Neuronal stem cell (in vitro differentiated cells): ENCODE measurements around the gene CDC27.
"Not testable (repeated sequence)": the region's sequence is repeated elsewhere in the genome, so short reads cannot be mapped to it uniquely, and the experiment has no call there.

ENCODE experiments used
- DNase-seq: peaks from one replicate; pipeline ENCODE4 v3.0.0-alpha.2; 2013; ENCODE audit warnings: low spot score
- H2AFZ ChIP-seq: one replicate; pipeline ENCODE4 v1.6.1; 2013; ENCODE audit warnings: mild to moderate bottlenecking, low read length, inconsistent platforms
- H2AK5ac ChIP-seq: 2 replicates; pipeline ENCODE4 v1.6.1; 2013; ENCODE audit warnings: low read depth, mild to moderate bottlenecking, inconsistent platforms, low read length, moderate library complexity, mixed read lengths
- H2BK120ac ChIP-seq: 2 replicates; pipeline ENCODE4 v1.6.1; 2013; ENCODE audit warnings: low read depth, mild to moderate bottlenecking, inconsistent platforms, low read length, moderate library complexity, mixed read lengths
- H2BK12ac ChIP-seq: one replicate; pipeline ENCODE4 v1.6.1; 2013; ENCODE audit warnings: low read length, inconsistent platforms
- H2BK15ac ChIP-seq: 2 replicates; pipeline ENCODE4 v1.6.1; 2013; ENCODE audit warnings: mild to moderate bottlenecking, low read length, inconsistent platforms, mixed read lengths
- H2BK5ac ChIP-seq: one replicate; pipeline ENCODE4 v1.6.1; 2013; ENCODE audit warnings: inconsistent platforms, mild to moderate bottlenecking, low read length, moderate library complexity
- H3K14ac ChIP-seq: one replicate; pipeline ENCODE4 v1.6.1; 2013; ENCODE audit warnings: low read length, inconsistent platforms
- H3K18ac ChIP-seq: 2 replicates; pipeline ENCODE4 v1.6.1; 2013; ENCODE audit warnings: low read length, inconsistent platforms
- H3K23ac ChIP-seq: 2 replicates; pipeline ENCODE4 v1.6.1; 2013; ENCODE audit warnings: low read depth, mild to moderate bottlenecking, mixed read lengths, low read length, inconsistent platforms; ENCODE audit not compliant: poor library complexity
- H3K27ac ChIP-seq: replicated peaks from 3 replicates; pipeline ENCODE4 v1.5.1; 2013; ENCODE audit warnings: low read length, inconsistent platforms
- H3K27me3 ChIP-seq, 3 experiments: 2 replicates each; pipeline ENCODE4 v1.6.1; 2013; ENCODE audit warnings: low read length in 3 of 3, mild to moderate bottlenecking in 2 of 3, inconsistent platforms in 1 of 3, low read depth in 1 of 3, mixed read lengths in 1 of 3, moderate library complexity in 1 of 3; ENCODE audit not compliant: control insufficient read depth in 3 of 3, insufficient read depth in 3 of 3
- H3K36me3 ChIP-seq, 2 donors: replicated peaks in 1 of 2; 2 replicates each; pipeline ENCODE4 v1.6.1; 2013; ENCODE audit warnings: low read length in 2 of 2; ENCODE audit not compliant: control insufficient read depth in 2 of 2, insufficient read depth in 2 of 2
- H3K4ac ChIP-seq: 2 replicates; pipeline ENCODE4 v1.6.1; 2013; ENCODE audit warnings: inconsistent platforms, mild to moderate bottlenecking, low read length, moderate library complexity
- H3K4me1 ChIP-seq, 2 donors: 1 replicate in 1 of 2; 2 replicates in 1 of 2; pipeline ENCODE4 v1.6.1; 2013; ENCODE audit warnings: low read length in 2 of 2, low read depth in 1 of 2; ENCODE audit not compliant: control insufficient read depth in 2 of 2, insufficient read depth in 1 of 2
- H3K4me2 ChIP-seq: one replicate; pipeline ENCODE4 v1.6.1; 2013; ENCODE audit warnings: mild to moderate bottlenecking, low read length, inconsistent platforms; ENCODE audit not compliant: insufficient read depth, poor library complexity, severe bottlenecking
- H3K4me3 ChIP-seq, 2 donors: 2 replicates each; pipeline ENCODE4 v1.5.1; 2013; ENCODE audit warnings: low read length in 2 of 2, mild to moderate bottlenecking in 2 of 2, inconsistent platforms in 1 of 2, moderate library complexity in 1 of 2
- H3K79me1 ChIP-seq: one replicate; pipeline ENCODE4 v1.6.1; 2013; ENCODE audit warnings: low read depth, mild to moderate bottlenecking, inconsistent platforms, low read length, moderate library complexity
- H3K9ac ChIP-seq: one replicate; pipeline ENCODE4 v1.6.1; 2013; ENCODE audit warnings: mild to moderate bottlenecking, low read depth, low read length, inconsistent platforms; ENCODE audit not compliant: poor library complexity
- H3K9me3 ChIP-seq, 2 donors: replicated peaks in 1 of 2; 2 replicates each; pipeline versions ENCODE3 to v1.6.1; 2013; ENCODE audit warnings: low read length in 2 of 2, mild to moderate bottlenecking in 2 of 2, inconsistent platforms in 1 of 2, low read depth in 1 of 2, mixed read lengths in 1 of 2, moderate library complexity in 1 of 2; ENCODE audit not compliant: control insufficient read depth in 2 of 2, insufficient read depth in 1 of 2
- H4K8ac ChIP-seq: one replicate; pipeline ENCODE4 v1.6.1; 2013; ENCODE audit warnings: low read depth, mild to moderate bottlenecking, inconsistent platforms, low read length, moderate library complexity
- H4K91ac ChIP-seq: one replicate; pipeline ENCODE4 v1.6.1; 2013; ENCODE audit warnings: low read length, low read depth, mild to moderate bottlenecking, inconsistent platforms; ENCODE audit not compliant: poor library complexity
- WGBS, 2 donors: extraction: QIAGEN DNeasy Blood & Tissue Kit; methylation state at CpG; one replicate each; pipeline ENCODE4 v1.1.7; 2013; ENCODE audit warnings: missing lambda C conversion rate in 2 of 2, mixed read lengths in 1 of 2; ENCODE audit not compliant: insufficient read length in 2 of 2, insufficient replicate concordance in 1 of 2; ENCODE audit errors: extremely low coverage in 2 of 2; 5-methylcytosine and 5-hydroxymethylcytosine counted together

Gene CDC27

GRCh38 chr17:47216821-47217220, 27.7 kb upstream of the CDC27 start:
- H3K4me1 ChIP-seq = peaks cover 5 to 12% of the 10 kb centered on the region in 2 donors
- not testable (repeated sequence) for H3K18ac ChIP-seq, H3K23ac ChIP-seq, H3K36me3 ChIP-seq, H2AK5ac ChIP-seq, H3K79me1 ChIP-seq, H3K14ac ChIP-seq, DNase-seq, H4K8ac ChIP-seq, H2BK120ac ChIP-seq, H2BK15ac ChIP-seq, H2AFZ ChIP-seq, H3K27ac ChIP-seq, H3K4me2 ChIP-seq, H2BK5ac ChIP-seq, H3K9me3 ChIP-seq, H3K4ac ChIP-seq, H3K4me3 ChIP-seq, H2BK12ac ChIP-seq, H4K91ac ChIP-seq, H3K9ac ChIP-seq
- no CpG with 5 or more reads among the region's 4 CpGs for WGBS, 2 donors
- H3K27me3 ChIP-seq = peaks cover 0 to 15% (median 0%) of the 10 kb centered on the region in 3 experiments

DNA sequence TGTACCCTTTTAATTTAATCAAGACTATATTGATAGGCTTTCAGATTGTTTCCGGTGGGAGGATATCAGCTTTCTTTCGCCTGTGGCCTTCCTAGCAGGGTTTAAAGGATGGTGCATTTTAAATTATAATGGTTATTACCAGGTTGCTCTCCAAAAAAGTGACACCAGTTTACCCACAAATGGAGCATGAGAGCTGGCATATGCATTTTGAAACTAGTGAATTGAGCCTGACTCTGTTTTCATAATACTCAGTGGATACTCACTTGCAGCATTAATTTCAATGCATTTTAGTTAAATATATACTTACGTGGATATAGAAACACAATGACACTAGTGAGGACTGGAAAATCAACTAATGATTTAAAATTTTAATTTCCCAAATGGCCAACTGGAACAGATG, 25.8 kb upstream of the CDC27 start:
- H3K4me1 ChIP-seq = peaks cover 5 to 6% of the 10 kb centered on the region in 2 donors

DNA sequence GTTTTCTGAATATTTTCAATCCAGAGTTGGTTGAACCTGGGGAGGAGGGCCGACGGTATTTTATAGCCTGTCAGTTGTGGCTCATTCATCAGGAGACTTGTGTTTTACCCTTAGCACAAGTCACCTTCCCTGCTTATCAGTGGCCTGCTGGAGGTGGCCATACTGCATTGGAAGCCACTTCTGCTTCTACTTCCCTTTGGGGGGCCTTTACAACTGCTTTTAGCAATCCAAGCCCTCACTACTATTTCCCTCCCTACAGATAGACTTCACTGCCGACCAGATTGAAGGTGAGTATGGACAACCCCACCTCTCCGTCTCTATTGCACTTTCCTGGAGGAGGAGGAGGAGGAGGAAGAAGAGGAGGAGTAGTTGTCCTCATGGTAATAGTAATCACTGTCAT, 24.4 kb upstream of the CDC27 start:
- no peak overlapping the region for H3K27ac ChIP-seq
- peaks cover 8 to 13% of the 10 kb centered on the region in 2 donors for H3K4me1 ChIP-seq
- H3K36me3 ChIP-seq = no peaks in the 10 kb centered on the region
- H3K18ac ChIP-seq = no peak overlapping the region
- H4K8ac ChIP-seq = no peak overlapping the region
- no peaks in the 10 kb centered on the region for H3K79me1 ChIP-seq
- no peak overlapping the region for H2AFZ ChIP-seq
- no peak overlapping the region for H3K4ac ChIP-seq
- H3K14ac ChIP-seq = no peak overlapping the region
- no peak overlapping the region for H2BK15ac ChIP-seq
- H3K23ac ChIP-seq = no peak overlapping the region
- H3K9ac ChIP-seq = no peak overlapping the region
- no peak overlapping the region for H2BK12ac ChIP-seq
- no peak overlapping the region for H2AK5ac ChIP-seq
- no peak for DNase-seq
- no peaks in the 10 kb centered on the region for H3K9me3 ChIP-seq
- no peak overlapping the region for H2BK120ac ChIP-seq
- H4K91ac ChIP-seq = no peak overlapping the region
- peaks cover 0 to 11% (median 0%) of the 10 kb centered on the region in 3 experiments for H3K27me3 ChIP-seq
- WGBS, 2 donors = no CpG with 5 or more reads among the region's 4 CpGs
- no peak overlapping the region for H2BK5ac ChIP-seq
- H3K4me3 ChIP-seq = no peak overlapping the region
- no peak overlapping the region for H3K4me2 ChIP-seq

More for the DNA sequence above, 25.8 kb upstream of the CDC27 start:
- H2BK15ac ChIP-seq = no peak overlapping the region
- H3K79me1 ChIP-seq = no peaks in the 10 kb centered on the region
- no peaks in the 10 kb centered on the region for H3K36me3 ChIP-seq
- no peak overlapping the region for H2AK5ac ChIP-seq
- H3K14ac ChIP-seq = no peak overlapping the region
- H4K91ac ChIP-seq = no peak overlapping the region
- peaks cover 0 to 15% (median 0%) of the 10 kb centered on the region in 3 experiments for H3K27me3 ChIP-seq
- H3K23ac ChIP-seq = no peak overlapping the region
- H3K27ac ChIP-seq = no peak overlapping the region
- no peak overlapping the region for H2BK120ac ChIP-seq
- no peak overlapping the region for H3K4me2 ChIP-seq
- no peaks in the 10 kb centered on the region for H3K9me3 ChIP-seq
- H2AFZ ChIP-seq = no peak overlapping the region
- no peak overlapping the region for H3K18ac ChIP-seq
- H4K8ac ChIP-seq = no peak overlapping the region
- no peak overlapping the region for H3K4me3 ChIP-seq
- H3K4ac ChIP-seq = no peak overlapping the region
- H2BK12ac ChIP-seq = no peak overlapping the region
- no peak overlapping the region for H2BK5ac ChIP-seq
- WGBS, 2 donors = no CpG with 5 or more reads among the region's 3 CpGs
- no peak overlapping the region for H3K9ac ChIP-seq
- DNase-seq = no peak

DNA sequence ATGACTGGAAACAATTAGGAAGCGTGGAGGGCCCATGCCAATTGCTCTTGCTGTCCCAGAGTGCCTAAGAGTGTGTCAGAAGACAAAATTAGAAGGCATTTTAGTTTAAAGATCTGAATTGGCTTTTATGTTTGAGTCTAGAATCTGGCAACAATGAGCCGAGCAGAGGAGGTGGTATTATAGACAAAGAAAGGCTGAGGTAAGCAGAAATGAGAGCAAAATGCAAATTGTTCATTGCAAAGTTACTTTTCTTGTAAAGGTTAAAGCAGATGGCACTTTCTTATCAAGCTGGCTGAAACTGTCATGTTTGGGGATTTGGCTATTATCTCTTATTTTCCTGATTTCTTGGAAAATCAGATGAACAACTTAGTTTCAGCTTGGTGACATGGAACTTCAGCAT, 23.4 kb upstream of the CDC27 start:
- no CpG with 5 or more reads among the region's 2 CpGs for WGBS, 2 donors
- Histone ChIP-seq H2BK5ac (no peak overlapping the region), H2BK120ac (no peak overlapping the region)

More for the DNA sequence above, 23.4 kb upstream of the CDC27 start:
- Histone ChIP-seq H3K4me2 (no peak overlapping the region), H3K9me3 (no peaks in the 10 kb centered on the region), H3K23ac (no peak overlapping the region), H3K27ac (no peak overlapping the region), H3K4me1 (peaks cover 8 to 14% of the 10 kb centered on the region in 2 donors), H2AFZ (no peak overlapping the region), H3K36me3 (no peaks in the 10 kb centered on the region), H4K91ac (no peak overlapping the region), H2BK15ac (no peak overlapping the region), H3K9ac (no peak overlapping the region), H3K79me1 (no peaks in the 10 kb centered on the region), H2BK12ac (no peak overlapping the region), H2AK5ac (no peak overlapping the region), H3K27me3 (peaks cover 0 to 15% (median 0%) of the 10 kb centered on the region in 3 experiments), H4K8ac (no peak overlapping the region), H3K4me3 (no peak overlapping the region), H3K14ac (no peak overlapping the region), H3K4ac (no peak overlapping the region), H3K18ac (no peak overlapping the region)
- no peak for DNase-seq
